ENCODE measurements around the gene SH3YL1.

SH3YL1 gene

DNA sequence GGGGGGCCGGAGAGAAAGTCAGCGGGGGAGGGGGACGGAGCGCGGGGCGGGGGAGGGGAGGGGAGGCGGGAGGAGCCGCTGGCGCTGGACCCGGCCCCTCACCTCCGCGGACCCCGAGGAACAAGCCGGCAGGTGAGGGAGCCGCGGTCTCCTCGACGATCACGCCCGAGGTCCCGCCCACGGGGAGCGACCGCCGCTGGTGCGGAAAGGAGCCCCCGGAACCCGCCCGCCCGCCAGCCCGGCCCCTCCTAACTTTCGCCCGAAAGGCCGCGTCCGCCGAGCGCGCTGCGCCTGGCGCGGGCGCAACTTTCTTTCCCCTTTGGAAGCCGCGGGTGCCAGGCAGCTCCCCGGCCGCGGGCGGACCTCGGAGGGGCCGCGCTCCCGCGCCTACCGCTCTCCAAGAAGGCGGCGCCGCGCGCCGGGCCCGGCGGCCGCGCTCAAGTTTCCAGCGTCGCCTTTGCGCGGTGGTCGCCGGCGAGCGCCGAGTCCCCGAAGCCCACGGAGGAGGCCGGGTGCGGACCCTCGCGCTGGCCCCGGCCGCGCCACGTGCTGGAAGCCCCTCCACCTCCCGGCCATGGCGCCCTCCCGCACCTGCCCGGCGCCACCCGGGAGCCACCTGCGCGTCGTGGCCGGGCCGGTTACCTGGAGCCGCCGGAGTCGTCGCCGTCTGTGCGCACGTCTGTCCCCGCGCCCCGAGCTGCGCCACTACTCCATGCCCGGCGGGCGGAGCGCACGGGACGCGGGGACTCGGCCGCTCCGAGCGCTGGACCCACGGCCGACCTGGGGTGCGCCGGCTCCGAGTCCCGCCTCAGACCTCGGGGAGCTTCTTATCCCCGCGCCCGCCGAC lies 24.3 kb upstream of the SH3YL1 start, which contains the start of gene ALKAL2:
ALKAL2 (minus strand) TSS at position 181 of the 847 bp plus-strand sequence. CDS start 256 bp downstream, outside the sequence.
- no peak for DNase-seq (ENCODE audit: low read depth in 1 of 2, low spot score in 1 of 2)
- in situ Hi-C loops (cut with HindIII; ENCODE audit: low pct_unique_long_range_greater_than_20kb, low sequenced_read_pairs), result no loop called here
- TF ChIP-seq JUND (IDR thresholded peaks at IDR 0.05; ENCODE audit: low read depth), result no peak

DNA sequence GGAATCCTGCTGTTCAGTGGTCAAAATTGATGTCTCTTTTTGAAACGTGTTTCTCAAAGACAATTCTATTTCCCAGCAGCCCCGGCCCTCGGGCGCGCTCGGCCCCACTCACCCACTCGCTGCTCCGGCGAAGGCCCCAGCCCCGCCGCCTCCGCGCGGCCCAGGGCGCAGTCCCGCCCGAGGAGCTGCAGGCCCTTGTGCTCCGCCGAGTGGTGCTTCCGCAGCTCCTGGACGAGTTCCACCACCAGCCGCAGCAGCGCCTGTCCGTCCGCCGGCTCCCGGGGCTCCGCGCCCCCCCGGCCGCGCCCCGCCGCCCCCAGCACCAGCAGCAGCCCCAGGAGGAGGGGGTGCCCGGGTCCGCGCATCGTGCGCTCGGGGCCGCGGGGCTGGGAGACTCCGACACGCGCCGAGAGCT lies 23.6 kb upstream of the SH3YL1 start:
- DNase-seq (ENCODE audit: low read depth in 1 of 2, low spot score in 1 of 2), result no peak
- in situ Hi-C loops (cut with HindIII; ENCODE audit: low pct_unique_long_range_greater_than_20kb, low sequenced_read_pairs), result no loop called here
- TF ChIP-seq JUND (IDR thresholded peaks at IDR 0.05; ENCODE audit: low read depth), result no peak

DNA sequence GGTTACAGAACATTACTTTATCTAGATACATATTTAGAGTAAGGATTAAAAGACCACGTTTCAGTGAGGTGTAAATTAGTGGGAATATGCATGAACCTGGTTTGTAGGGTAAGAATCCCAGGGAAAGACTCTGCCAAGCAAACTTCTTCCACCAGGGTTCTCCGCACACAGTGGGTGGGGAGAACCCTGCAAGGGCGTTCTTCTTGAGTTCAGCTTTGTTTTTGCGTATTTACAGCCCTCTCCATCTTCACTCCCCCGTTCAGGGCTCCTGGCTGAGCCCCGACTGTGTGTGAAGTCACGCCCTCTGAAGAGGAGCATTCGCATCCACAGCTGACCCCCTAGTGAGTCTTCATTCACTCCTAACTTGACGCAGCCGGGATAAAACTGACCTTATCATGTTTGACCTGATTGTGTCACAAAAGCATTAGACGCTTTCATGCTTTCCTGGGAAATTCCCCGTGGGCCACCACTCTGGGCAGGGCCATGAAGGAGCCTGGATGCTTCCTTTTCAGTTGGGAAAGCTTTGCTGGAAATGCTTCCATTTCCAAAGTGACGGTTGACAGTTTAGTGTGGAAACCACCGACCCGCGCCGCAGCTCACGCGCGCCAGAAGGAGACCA lies 23.1 kb upstream of the SH3YL1 start:
- TF ChIP-seq JUND (IDR thresholded peaks at IDR 0.05; ENCODE audit: low read depth), result no peak
- DNase-seq (ENCODE audit: low read depth in 1 of 2, low spot score in 1 of 2), result no peak
- in situ Hi-C loops (cut with HindIII; ENCODE audit: low pct_unique_long_range_greater_than_20kb, low sequenced_read_pairs), result no loop called here

DNA sequence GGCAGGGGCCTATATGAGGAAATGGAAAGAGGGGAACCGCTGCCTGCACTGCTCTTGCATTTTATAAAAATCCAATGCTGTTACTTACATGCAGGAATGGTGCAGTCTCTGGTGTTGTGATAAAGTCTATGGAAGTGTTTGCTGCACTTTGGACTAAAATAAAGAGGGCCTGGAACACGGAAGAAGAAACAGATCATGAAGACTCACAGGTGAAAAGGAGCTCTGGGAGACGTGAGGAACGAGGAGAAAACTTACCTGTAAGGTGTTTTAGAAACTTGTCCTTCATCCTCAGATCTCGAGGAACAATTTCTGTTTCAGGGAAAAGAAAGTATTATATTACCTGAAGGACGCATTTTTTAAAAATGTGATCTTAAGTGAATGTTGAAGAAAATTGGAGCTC lies 22.2 kb upstream of the SH3YL1 start:
- DNase-seq (ENCODE audit: low read depth in 1 of 2, low spot score in 1 of 2), result no peak
- in situ Hi-C loops (cut with HindIII; ENCODE audit: low pct_unique_long_range_greater_than_20kb, low sequenced_read_pairs), result no loop called here
- no peak for TF ChIP-seq JUND (IDR thresholded peaks at IDR 0.05; ENCODE audit: low read depth)

DNA sequence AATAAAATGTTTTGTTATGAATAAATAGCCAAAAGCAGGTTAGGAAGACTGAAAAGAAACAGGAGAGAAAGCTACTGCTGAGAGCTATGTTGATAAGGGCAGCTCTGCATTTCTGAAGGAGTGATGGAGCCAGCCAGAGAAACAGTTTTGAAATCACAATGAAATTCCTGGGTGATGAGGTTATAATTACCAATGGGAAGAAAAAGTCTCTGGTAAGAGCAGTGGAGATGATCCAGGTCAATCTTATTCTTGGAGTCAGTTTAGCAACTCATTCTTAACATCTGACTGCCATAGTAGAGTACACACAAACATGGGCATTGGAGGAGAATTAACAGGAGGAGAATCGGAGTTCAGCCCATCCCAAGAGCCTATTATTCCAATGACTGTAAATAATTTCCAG lies 21.7 kb upstream of the SH3YL1 start:
- no peak for DNase-seq (ENCODE audit: low read depth in 1 of 2, low spot score in 1 of 2)
- in situ Hi-C loops (cut with HindIII; ENCODE audit: low pct_unique_long_range_greater_than_20kb, low sequenced_read_pairs), result no loop called here
- TF ChIP-seq JUND (IDR thresholded peaks at IDR 0.05; ENCODE audit: low read depth), result no peak

DNA sequence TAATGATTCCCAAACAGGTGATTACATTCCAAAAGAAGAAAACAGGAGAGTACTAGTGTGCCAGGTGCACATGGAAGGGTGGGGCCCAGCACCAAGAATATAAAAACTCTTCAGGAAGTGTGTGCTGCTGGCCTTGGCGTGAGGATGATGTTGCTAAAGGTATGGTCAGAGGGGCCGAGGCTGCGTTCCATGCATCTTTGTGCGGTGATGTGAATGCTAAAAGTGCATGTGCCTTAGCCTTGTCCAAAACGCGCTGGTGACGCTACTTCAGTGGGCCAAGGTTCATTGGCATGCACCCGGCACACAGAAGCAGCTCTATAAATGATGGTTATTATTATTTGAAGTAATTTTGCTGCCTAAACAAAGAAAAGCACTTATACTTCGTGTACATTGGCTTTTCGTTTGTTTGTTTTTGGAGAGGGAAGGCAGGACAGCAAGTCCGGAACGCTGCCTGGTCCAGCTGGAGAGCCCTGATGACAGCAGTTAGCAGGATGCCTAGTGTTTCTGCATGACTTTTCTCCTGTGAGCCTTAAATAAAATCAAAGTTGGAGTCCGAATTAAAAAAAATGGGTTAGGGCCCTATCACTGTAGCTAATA lies 21.2 kb upstream of the SH3YL1 start:
- TF ChIP-seq JUND (IDR thresholded peaks at IDR 0.05; ENCODE audit: low read depth), result no peak
- in situ Hi-C loops (cut with HindIII; ENCODE audit: low pct_unique_long_range_greater_than_20kb, low sequenced_read_pairs), result no loop called here
- no peak for DNase-seq (ENCODE audit: low read depth in 1 of 2, low spot score in 1 of 2)

DNA sequence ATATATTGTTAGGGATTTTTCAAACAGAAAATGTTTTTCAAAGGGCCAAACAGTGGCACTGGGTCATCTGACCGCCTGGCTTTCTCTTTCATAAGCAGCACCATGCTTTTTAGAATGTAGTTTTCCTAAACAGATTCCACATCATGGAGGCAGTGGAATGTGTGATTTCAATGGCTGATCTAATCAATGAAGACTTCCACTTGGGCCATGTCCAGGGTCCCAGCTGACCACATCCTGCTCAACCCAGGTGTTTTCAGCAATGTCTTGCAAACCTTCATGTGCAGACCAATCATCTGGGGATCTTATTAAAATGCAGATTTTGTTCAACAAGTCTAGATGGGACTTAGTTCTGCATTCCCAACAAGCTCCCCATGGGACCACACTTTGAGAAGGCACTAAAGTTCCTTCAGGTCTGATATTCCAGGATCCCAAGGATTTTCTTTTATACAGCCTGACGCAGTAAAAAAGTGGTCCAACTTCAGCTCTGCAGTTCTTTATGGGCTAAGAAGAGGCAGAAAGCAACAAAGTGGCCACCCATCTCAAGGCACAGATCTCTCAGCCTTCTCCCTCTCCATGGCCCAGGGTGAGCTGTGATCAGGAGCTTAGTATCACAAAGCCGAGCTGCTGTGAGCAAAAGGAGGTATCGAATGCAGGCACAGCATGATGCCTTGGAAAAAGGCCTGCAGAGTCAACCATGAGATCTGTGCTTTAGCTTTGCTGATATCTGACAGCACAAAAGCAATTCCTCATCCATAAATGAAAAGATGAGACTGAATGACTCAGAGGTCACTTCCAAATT lies 20.4 kb upstream of the SH3YL1 start:
- no peak for DNase-seq (ENCODE audit: low read depth in 1 of 2, low spot score in 1 of 2)

DNA sequence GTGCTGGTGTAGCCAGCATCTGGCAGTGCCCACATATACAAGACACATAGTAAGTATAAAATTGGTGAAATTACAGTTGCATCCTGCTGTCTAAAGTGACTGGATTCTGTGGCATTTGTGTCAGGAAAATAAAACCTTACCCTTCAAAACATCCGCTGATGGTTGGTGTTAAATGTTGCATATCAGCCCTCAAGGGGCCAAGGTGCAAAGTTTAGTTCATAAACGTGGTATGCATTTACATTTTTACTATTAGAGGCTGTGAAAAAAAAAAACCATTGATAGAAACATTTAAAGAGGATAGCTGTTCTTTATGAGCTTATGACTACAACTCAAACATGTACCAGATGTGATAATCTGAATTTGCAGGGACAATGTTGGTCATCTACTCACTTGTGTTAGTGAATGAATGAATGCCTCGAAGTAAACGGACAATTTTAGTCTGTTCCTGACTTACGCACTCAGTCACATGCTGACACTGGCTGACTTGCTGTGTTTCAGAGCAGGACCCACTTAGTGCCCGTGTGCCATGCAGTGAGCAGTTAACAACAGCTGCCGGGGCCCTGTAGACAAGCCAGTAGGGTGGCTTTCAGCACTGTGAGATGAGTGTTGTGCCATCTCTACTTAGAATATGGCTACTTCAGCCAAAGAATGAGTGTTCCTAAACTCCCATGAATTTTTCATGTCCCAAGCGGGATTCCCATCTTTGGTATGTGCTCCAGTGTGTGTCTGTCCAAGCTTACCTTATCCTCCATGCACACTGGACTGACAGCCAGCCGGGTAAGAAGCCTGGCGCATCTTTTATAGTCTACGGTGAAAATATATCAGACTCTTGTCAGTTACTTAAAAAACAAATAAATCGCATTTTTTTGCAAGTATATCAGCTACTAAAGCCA lies 18.8 kb upstream of the SH3YL1 start:
- in situ Hi-C loops (cut with HindIII; ENCODE audit: low pct_unique_long_range_greater_than_20kb, low sequenced_read_pairs), result no loop called here
- TF ChIP-seq JUND (IDR thresholded peaks at IDR 0.05; ENCODE audit: low read depth), result no peak
- no peak for DNase-seq (ENCODE audit: low read depth in 1 of 2, low spot score in 1 of 2)

More for the DNA sequence above, 20.4 kb upstream of the SH3YL1 start:
- in situ Hi-C loops (cut with HindIII; ENCODE audit: low pct_unique_long_range_greater_than_20kb, low sequenced_read_pairs), result no loop called here
- no peak for TF ChIP-seq JUND (IDR thresholded peaks at IDR 0.05; ENCODE audit: low read depth)

DNA sequence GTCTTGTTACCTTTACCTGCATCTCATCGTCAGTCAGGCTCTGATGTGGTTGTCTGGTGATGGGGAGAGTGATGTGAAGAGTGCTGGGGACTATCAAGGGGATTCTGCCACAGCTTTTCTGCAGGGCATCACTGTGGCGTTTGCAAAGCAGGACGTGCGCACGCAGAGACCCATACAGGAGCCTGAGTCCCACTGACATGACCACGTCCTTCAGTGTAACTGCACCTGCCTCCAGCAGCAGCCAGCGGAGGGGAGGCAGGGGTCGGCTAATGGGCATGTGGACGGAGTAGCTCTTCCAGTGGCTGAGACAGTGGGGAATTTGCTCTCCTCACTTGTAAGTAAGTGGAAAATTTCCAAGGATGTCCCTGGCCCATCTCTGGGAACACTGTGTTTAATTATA lies 17.5 kb upstream of the SH3YL1 start:
- no peak for DNase-seq (ENCODE audit: low read depth in 1 of 2, low spot score in 1 of 2)
- TF ChIP-seq JUND (IDR thresholded peaks at IDR 0.05; ENCODE audit: low read depth), result no peak
- in situ Hi-C loops (cut with HindIII; ENCODE audit: low pct_unique_long_range_greater_than_20kb, low sequenced_read_pairs), result no loop called here

DNA sequence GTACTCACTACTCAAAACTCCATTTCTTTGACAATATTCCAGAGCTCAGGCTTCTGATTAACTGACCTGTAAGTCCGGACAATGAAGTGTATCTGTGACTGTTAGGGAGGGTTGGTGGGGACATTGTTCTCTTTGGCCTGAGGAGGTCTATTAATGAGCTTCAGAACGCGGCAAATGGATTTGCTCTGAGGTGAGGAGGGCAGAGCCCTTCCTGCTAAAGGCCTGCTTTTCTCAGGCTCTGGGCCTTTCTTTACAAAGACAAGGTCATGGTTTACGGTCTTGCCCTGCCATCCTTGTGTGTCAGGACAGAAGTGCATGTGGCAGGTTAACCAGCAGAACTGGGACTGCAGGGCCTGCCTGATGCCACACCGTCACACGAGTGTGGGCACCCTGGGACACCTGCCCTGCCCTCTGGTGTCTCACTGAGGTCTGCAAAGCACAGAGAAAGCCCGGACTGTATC lies 16.8 kb upstream of the SH3YL1 start:
- TF ChIP-seq JUND (IDR thresholded peaks at IDR 0.05; ENCODE audit: low read depth), result no peak
- no peak for DNase-seq (ENCODE audit: low read depth in 1 of 2, low spot score in 1 of 2)
- in situ Hi-C loops (cut with HindIII; ENCODE audit: low pct_unique_long_range_greater_than_20kb, low sequenced_read_pairs), result no loop called here

DNA sequence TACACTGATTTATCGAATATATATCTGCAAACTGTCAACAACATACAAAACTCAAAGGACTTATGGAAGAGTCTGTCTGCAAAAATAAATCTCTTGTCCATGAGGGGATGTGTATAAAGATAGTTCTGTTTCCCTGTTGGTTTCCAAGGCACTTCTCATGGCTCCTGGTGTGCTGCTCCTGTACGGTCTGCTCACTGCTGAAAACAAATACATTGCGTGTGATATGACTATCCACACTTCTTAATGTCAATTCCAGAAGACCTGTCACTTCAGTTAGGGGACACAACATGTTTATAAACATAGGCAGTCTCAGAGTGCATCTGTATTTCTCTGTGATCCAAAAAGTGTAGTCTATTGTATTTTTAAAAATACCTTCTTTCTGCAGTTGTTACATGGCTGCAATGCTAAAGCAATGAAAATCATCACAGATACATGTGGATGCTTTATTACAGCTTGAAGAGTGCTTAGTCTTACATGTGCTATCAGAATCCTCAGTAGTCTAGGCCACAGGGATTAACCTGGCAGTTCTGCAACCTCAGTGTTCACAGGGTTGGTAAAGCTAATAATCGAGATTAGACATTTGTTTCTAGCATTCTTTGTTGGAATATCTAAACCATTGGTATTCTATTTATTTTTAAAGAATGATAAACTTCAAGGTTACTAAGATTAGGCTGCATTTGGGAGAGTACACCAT lies 16.3 kb upstream of the SH3YL1 start:
- TF ChIP-seq JUND (IDR thresholded peaks at IDR 0.05; ENCODE audit: low read depth), result no peak
- in situ Hi-C loops (cut with HindIII; ENCODE audit: low pct_unique_long_range_greater_than_20kb, low sequenced_read_pairs), result no loop called here
- no peak for DNase-seq (ENCODE audit: low read depth in 1 of 2, low spot score in 1 of 2)
